HG02938 (cell line): Measurements from ENCODE around the gene AUTS2.

Experiments used
- ATAC-seq: cut with Tn5 transposase; IDR thresholded peaks from one replicate; pipeline ENCODE4 v1.9.1; 2021; ENCODE audit warnings: mild to moderate bottlenecking, moderate library complexity; ENCODE audit not compliant: unreplicated experiment

The AUTS2 gene

GRCh38 chr7:70097645-70098044, 499.4 kb downstream of the AUTS2 start:
- ATAC-seq: no peak

- no peak for ATAC-seq
Measured at GRCh38 chr7:70098133-70098561, 499.9 kb downstream of the AUTS2 start.

- ATAC-seq: no peak
Measured at GRCh38 chr7:70098905-70099672, 500.8 kb downstream of the AUTS2 start.

- no peak for ATAC-seq
Measured at GRCh38 chr7:70104243-70104642, 506.0 kb downstream of the AUTS2 start.

GRCh38 chr7:70113078-70113477, 514.8 kb downstream of the AUTS2 start:
- no peak for ATAC-seq

- no peak for ATAC-seq
Measured at GRCh38 chr7:70113536-70113935, 515.3 kb downstream of the AUTS2 start.

- no peak for ATAC-seq
Measured at GRCh38 chr7:70114806-70115205, 516.5 kb downstream of the AUTS2 start.

- no peak for ATAC-seq
Measured at GRCh38 chr7:70116244-70116643, 518.0 kb downstream of the AUTS2 start.

- no peak for ATAC-seq
Measured at GRCh38 chr7:70116867-70117266, 518.6 kb downstream of the AUTS2 start.

GRCh38 chr7:70120851-70121250, 522.6 kb downstream of the AUTS2 start:
- ATAC-seq: no peak

- ATAC-seq: no peak
Measured at GRCh38 chr7:70131817-70132216, 533.5 kb downstream of the AUTS2 start.

- ATAC-seq: no peak
Measured at GRCh38 chr7:70132226-70132851, 534.1 kb downstream of the AUTS2 start.

- ATAC-seq: no peak
Measured at GRCh38 chr7:70132852-70133690, 534.8 kb downstream of the AUTS2 start.

- ATAC-seq: no peak
Measured at GRCh38 chr7:70134029-70134770, 535.9 kb downstream of the AUTS2 start.

GRCh38 chr7:70135656-70136055, 537.4 kb downstream of the AUTS2 start:
- ATAC-seq: no peak

- ATAC-seq: no peak
Measured at GRCh38 chr7:70137126-70137525, 538.9 kb downstream of the AUTS2 start.

- no peak for ATAC-seq
Measured at GRCh38 chr7:70142247-70142932, 544.1 kb downstream of the AUTS2 start.

GRCh38 chr7:70143075-70144044, 545.1 kb downstream of the AUTS2 start:
- no peak for ATAC-seq

- ATAC-seq: no peak
Measured at GRCh38 chr7:70148997-70149396, 550.7 kb downstream of the AUTS2 start.
